Activated CD8-positive, alpha-beta memory T cell treated with anti-CD3 and anti-CD28 coated beads, Interleukin-2, amount 10 ng/mL, durations not matched to agents 7 days and 5 days (primary cell): Measurements from ENCODE around the gene LRRC56. TPM values are rescaled to one million over a fixed set of nuclear protein-coding genes. Genes with fewer than 3 reads are reported as not detected.
"Not testable (repeated sequence)": the region's sequence is repeated elsewhere in the genome, so short reads cannot be mapped to it uniquely, and the experiment has no call there.

ENCODE experiments used
- ATAC-seq: fragments of 150-1000 bp; cut with Tn5 transposase; one replicate; pipeline ENCODE4 v1.10.0; 2021; ENCODE audit warnings: moderate library complexity
- CTCF ChIA-PET: fragments of 350-600 bp; sonication (Branson Sonifier 250); formaldehyde crosslinking; loops from one replicate; lab custom pipeline; 2021; ENCODE audit warnings: antibody characterized with exemption; lab: Charles Lee
- DNase-seq: peaks from one replicate; pipeline ENCODE4 v3.0.0-alpha.2; 2020
- H3K27ac Mint-ChIP-seq: one replicate; pipeline ENCODE4 v1.8.0; 2021; ENCODE audit warnings: mild to moderate bottlenecking, mixed read lengths
- H3K27me3 Mint-ChIP-seq: one replicate; pipeline ENCODE4 v1.8.0; 2021; ENCODE audit warnings: mixed read lengths
- H3K36me3 Mint-ChIP-seq: one replicate; pipeline ENCODE4 v1.8.0; 2021; ENCODE audit warnings: mild to moderate bottlenecking, mixed read lengths
- H3K4me1 Mint-ChIP-seq: one replicate; pipeline ENCODE4 v1.8.0; 2021; ENCODE audit warnings: mixed read lengths
- H3K4me3 Mint-ChIP-seq: one replicate; pipeline ENCODE4 v1.8.0; 2021; ENCODE audit warnings: mild to moderate bottlenecking, moderate library complexity, mixed read lengths
- H3K9me3 Mint-ChIP-seq: one replicate; pipeline ENCODE4 v1.8.0; 2022; ENCODE audit warnings: low read depth, mixed read lengths
- total RNA-seq, 2 experiments: library from RNA; stranded (reverse); gene quantifications; one replicate each; pipeline ENCODE4 v1.2.3, GENCODE V29; 2021

Gene LRRC56
- total RNA-seq, 2 experiments from 2014 or later: 1.7 to 2.1 TPM

DNA sequence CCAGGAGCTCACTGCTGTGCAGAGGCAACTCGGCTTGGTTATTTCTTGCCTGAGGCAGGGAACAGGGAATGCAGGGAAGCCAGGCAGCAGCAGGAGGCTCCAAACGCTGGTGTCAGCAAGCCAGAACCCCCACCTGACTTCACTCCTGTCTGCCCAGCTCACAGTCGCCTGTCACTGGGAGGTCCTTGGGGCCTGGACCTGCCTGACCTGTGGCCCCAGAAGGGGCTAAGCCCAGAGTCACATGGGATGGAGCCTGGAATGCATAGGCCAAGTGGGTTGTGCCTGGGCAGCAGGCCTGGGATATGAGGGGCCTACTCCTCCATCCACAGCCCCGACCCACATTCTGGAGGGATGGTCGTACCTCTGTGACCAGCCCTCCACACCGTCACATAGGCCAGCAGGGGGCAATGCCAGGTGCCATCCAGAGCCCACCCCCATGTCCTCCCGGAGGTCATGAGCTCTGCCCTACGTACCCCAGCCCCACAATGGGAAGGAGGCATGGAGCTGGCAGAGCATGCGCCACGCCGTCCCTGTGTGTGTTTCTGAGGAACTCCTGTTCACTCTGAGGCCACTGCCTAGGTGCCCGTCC, 28.7 kb downstream of the LRRC56 start:
- CTCF ChIA-PET: interaction anchor here (1.1 to 1.8 kb wide), 2 partner anchors 9 to 47 kb away, joined by 3 to 6 read pairs; partner anchors contain the start of gene PHRF1
- H3K4me3 Mint-ChIP-seq: no peak overlapping the region
- ATAC-seq: no peak

DNA sequence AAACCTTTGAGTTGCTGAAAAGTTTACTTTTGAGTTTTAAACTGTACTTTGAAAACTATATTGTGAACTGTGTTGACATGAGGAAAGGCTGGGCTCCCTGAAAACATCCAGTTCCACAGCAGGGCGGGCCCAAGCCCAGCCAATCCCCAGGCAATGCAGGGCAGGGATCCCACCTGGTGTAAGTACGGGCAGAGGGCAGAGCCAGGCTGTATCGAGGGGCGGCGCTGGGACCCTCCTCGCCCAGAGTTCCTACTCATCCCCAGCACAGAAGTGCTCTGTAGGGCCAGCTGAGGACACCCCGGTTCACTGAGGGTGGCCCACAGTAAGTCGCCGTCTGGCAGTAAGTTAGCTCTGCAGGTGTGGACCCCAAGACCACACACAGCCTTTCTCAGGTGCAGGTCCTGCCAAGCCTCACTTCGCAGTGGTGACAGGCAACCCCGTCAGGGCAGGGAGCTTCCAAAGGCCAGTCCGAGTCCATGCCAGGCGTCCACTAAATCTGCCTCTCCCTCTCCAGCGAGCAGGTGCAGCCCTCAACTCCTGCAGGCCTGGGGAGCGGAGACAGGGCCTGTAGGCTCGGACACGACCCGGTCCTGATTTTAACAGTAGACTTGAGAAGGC, 29.8 kb downstream of the LRRC56 start:
- H3K27me3 Mint-ChIP-seq: no peaks in the 10 kb centered on the region
- peaks cover 16% of the 10 kb centered on the region for H3K4me1 Mint-ChIP-seq
- no peak for ATAC-seq
- no peak overlapping the region for H3K27ac Mint-ChIP-seq
- H3K36me3 Mint-ChIP-seq: peaks cover 5% of the 10 kb centered on the region
- DNase-seq: peak; percentile 40
- CTCF ChIA-PET: interaction anchor here (1.1 to 2.9 kb wide), 4 partner anchors 8 to 133 kb away, joined by 3 to 14 read pairs (median 4); partner anchors contain the start of gene PHRF1
- H3K4me3 Mint-ChIP-seq: peak overlapping the region; percentile 80
- no peaks in the 10 kb centered on the region for H3K9me3 Mint-ChIP-seq

More for the DNA sequence above, 28.7 kb downstream of the LRRC56 start:
- Mint-ChIP-seq H3K36me3 (peaks cover 5% of the 10 kb centered on the region), H3K27ac (no peak overlapping the region), H3K9me3 (no peaks in the 10 kb centered on the region), H3K4me1 (peaks cover 22% of the 10 kb centered on the region), H3K27me3 (no peaks in the 10 kb centered on the region)
- DNase-seq: no peak

DNA sequence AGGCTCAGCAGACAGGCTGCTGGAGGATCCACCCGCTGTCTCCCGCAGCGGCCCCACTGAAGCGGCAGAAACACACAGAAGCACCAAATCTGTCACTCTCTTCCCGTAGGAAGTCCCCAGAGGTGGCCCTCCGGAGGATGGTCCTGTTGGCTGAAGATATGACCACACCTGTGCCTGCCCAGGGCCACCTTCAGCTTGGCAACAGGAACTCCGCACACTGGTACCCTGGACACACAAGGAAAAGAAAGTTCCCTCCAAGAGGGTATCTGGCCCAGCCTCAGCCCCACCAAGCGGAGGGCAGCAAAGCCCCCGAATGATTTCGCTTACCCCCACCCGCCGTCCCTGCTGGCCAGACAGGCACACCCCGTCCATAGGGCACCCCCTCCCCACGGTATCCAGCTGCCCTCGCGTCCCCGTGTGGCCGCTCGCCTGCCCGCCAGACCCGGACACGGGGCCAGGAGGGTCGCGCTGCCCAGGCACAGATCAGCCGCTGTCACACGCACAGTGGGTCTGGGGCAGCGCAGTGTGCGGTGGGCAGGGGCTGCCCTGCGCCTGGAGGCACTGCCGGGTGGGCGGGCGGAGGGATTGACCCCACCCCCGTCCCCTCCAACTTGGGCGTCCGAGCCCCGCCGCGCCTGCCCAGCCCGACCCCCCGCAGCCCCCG, 30.4 kb downstream of the LRRC56 start:
- Mint-ChIP-seq H3K9me3 (no peaks in the 10 kb centered on the region), H3K27me3 (no peaks in the 10 kb centered on the region), H3K36me3 (peaks cover 5% of the 10 kb centered on the region), H3K4me3 (peak overlapping the region; percentile 80), H3K27ac (peak overlapping the region; percentile 46), H3K4me1 (peaks cover 16% of the 10 kb centered on the region)
- DNase-seq (peak; percentile 40), ATAC-seq (no peak)
- CTCF ChIA-PET: interaction anchor here (1.0 to 2.9 kb wide), 4 partner anchors 13 to 132 kb away, joined by 3 to 14 read pairs (median 4); no protein-coding TSS in a partner anchor

DNA sequence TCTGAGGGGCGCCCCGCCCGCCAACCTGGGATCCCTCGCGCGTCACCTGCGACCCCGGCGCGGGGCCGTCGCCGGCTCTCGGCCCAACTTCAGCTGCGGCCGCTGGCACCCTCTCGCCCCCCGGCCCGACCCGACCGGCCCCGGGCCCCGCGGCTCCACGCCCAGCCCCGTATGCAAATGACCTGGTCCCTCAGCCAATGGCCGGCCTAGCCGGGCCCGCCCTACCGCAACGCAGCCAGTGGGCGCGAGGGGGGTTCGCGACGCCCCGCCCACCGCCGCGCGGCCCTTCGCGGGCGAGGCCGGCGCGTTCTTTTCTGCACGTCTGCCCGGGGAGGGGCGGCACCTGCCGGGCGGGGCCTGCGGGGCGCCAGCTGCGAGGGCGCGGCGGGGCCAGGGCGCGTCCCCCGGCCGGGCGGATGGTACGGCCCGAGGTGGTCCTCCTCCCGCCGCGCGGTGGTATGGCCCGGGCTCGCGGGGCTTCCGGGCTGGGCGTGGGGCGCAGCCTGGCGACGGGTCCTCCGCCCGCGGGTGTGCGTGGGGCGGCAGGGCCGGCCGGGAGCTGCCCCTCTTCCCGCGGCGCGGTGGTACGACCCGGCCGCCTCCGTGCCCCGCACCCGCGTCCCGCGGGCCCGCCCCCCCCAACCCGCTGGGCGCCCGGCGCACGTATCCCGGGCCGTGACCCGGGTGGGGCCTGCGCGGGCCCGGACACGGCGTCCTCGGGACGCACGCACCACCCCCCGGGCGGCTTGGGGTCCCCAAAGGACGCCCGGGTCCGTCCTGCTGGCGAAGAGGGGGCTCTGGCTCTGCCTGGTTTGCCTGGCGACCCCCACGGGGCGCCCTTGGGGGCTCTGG, 31.2 kb downstream of the LRRC56 start:
- CTCF ChIA-PET: interaction anchor here (1.0 to 2.9 kb wide), 5 partner anchors 14 to 162 kb away, joined by 3 to 14 read pairs (median 3); no protein-coding TSS in a partner anchor
- Mint-ChIP-seq H3K9me3 (no peaks in the 10 kb centered on the region), H3K36me3 (peaks cover 4% of the 10 kb centered on the region), H3K4me3 (peak overlapping the region; percentile 80), H3K4me1 (peaks cover 16% of the 10 kb centered on the region), H3K27me3 (peaks cover 5% of the 10 kb centered on the region), H3K27ac (peak overlapping the region; percentile 75)
- peak; percentile 94 for ATAC-seq
- DNase-seq: peak; percentile 96

DNA sequence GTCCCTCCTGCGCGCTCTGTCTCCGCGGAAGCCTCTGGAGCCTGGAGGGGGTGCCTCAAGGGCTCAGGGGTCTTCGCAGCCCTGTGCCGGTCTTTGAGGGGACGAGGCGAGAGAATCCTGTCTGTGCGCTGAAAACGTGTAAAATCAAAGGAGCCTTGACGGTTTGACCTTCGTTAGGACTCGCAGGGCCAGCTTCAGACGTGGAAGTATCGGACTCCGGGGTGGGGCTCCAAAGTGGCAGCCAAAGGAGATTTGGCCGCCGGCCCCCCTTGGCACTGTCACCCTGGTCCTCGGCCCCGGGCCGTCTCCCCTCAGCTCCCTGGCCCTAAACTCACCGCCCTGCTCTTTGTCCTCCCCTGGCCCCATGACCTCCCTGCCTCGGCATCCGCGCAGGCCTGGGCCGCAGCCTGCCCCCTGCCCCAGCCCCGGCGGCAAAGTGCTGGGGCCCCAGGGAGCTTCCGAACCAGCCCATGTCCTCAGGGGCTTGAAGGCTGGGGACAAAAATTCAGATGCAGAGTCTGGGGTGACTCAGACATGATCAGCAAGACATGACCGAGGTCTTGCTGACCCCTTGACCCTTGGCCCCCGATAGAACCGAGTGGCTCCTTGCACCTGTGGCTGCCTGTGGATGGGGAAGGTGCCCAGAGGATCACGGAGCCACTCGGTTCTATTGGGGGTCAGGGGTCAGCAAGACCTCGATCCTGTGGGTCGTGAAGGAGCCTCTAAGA, 32.0 kb downstream of the LRRC56 start:
- H3K36me3 Mint-ChIP-seq: peaks cover 4% of the 10 kb centered on the region
- H3K27ac Mint-ChIP-seq: peak overlapping the region; percentile 75
- ATAC-seq: no peak
- H3K27me3 Mint-ChIP-seq: peaks cover 11% of the 10 kb centered on the region
- no peak for DNase-seq
- H3K4me1 Mint-ChIP-seq: peaks cover 19% of the 10 kb centered on the region
- H3K9me3 Mint-ChIP-seq: no peaks in the 10 kb centered on the region
- CTCF ChIA-PET: interaction anchor here (1.0 to 2.9 kb wide), 4 partner anchors 14 to 162 kb away, joined by 3 to 14 read pairs (median 4); no protein-coding TSS in a partner anchor
- peak overlapping the region; percentile 73 for H3K4me3 Mint-ChIP-seq

DNA sequence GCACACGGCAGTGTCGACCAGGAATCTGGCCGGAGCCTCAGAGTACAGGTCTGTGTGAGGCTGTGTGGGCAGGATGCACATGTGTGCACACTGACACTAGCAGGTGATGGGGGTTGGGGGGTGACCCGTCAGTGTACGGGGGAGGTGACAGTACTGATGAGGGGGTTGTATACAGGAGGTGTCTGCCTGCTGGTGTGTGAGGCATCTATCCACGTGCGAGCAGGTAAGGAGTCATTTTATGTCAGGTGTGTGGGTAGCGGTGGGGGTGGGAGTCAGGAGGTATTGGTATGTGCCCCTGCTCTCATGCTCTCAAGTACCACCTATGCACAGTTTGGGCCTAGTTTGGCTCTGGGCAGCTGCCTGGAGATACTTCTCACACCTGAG, 34.5 kb downstream of the LRRC56 start:
- Mint-ChIP-seq H3K4me3 (no peak overlapping the region), H3K36me3 (peaks cover 4% of the 10 kb centered on the region), H3K27me3 (peaks cover 21% of the 10 kb centered on the region), H3K27ac (no peak overlapping the region), H3K4me1 (peaks cover 24% of the 10 kb centered on the region), H3K9me3 (no peaks in the 10 kb centered on the region)
- CTCF ChIA-PET: no interaction called here
- no peak for ATAC-seq
- DNase-seq: no peak

DNA sequence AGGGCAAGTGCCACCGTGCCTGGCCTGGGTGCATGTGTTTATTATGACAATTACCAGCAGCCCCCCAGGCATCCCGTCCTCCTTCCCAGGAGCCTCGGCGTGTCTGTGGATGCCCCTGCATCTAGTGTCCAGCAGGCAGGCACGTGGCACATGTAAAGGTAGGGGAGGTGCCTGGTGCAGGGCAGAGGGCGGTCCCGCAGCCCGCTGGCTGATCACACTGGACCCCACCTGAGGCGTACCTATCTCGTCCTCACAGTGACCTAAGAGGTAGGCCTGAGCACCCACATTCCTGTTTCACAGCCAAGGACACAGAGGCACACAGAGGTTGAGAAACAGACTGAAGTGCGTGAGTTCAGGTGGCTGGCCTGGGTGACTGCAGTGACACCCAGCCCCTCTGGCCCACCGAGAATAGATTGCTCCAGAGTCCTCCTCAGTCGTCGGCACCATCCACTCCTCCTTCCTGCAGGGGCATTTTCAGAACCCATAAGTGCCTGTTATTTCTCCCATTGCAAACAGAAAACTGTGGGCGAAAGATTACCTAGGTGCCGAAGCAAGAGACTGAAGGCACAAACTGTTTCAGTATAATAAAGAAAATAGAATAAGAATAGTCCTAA, 35.9 kb downstream of the LRRC56 start:
- Mint-ChIP-seq H3K4me3 (no peak overlapping the region), H3K4me1 (peaks cover 26% of the 10 kb centered on the region), H3K27ac (no peak overlapping the region), H3K36me3 (peaks cover 7% of the 10 kb centered on the region), H3K9me3 (no peaks in the 10 kb centered on the region), H3K27me3 (peaks cover 21% of the 10 kb centered on the region)
- ATAC-seq (no peak), DNase-seq (no peak)
- CTCF ChIA-PET: no interaction called here

DNA sequence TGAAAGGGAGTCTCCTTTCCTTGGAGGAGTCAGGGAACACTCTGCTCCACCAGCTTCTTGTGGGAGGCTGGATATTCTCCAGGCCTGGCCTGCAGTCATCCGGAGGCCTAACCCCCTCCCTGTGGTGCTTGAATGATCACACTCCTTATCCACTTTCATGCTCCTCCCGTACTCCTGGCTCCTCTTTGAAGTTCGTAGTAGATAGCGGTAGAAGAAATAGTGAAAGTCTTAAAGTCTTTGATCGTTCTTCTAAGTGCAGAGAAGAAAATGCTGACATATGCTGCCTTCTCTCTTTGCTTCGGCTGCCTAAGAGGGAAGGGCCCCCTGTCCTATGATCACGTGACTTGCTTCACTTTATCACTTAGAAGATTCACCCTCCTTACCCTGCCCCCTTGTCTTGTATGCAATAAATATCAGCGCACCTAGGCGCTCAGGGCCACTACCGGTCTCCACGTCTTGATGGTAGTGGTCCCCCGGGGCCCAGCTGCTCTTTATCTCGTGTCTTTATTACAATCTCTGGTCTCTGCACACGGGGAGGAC, 36.8 kb downstream of the LRRC56 start:
- H3K36me3 Mint-ChIP-seq, H3K9me3 Mint-ChIP-seq, DNase-seq, ATAC-seq: not testable (repeated sequence)
- peak overlapping the region; percentile 77 for H3K4me3 Mint-ChIP-seq
- CTCF ChIA-PET: interaction anchor here (2.7 kb wide), 1 partner anchor 55 kb away, joined by 7 read pairs; no protein-coding TSS in a partner anchor
- H3K27me3 Mint-ChIP-seq: peaks cover 21% of the 10 kb centered on the region
- peak overlapping the region; percentile 40 for H3K27ac Mint-ChIP-seq
- H3K4me1 Mint-ChIP-seq: peaks cover 34% of the 10 kb centered on the region

DNA sequence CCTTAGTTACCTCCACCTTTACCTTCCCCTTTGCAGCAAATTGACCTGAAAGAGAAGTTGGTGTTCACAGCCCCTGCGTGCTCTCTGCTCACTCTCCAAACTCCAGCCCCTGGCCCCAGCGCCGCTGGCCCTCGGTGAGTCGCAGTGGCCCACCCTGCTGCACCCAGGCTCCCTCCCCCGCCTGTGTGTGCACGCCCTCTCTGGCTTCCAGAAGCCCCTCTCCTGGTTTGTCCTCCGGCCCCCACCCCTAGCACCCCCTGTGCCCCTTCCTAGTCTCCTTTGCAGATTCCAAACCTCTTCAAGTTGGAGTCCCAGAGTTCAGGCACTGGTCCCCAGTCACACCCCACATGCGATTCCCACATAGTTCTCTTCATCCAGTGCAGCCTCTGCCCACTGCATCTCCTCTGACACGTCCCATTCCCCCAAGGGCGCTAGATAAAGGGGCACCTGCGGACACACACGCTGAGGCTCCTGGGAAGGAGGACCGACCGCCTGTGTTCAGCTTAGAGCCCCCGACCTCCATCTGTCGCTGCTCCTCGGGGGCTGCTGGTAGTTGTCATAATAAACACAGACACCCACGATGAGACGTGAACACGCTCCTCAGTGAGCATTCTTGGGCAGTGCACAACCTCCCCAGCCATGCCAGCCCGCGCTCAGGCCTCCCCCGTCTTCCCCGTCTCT, 37.4 kb downstream of the LRRC56 start:
- H3K9me3 Mint-ChIP-seq: no peaks in the 10 kb centered on the region
- H3K36me3 Mint-ChIP-seq: peaks cover 7% of the 10 kb centered on the region
- CTCF ChIA-PET: interaction anchor here (1.5 to 2.7 kb wide), 5 partner anchors 9 to 152 kb away, joined by 4 to 8 read pairs (median 7); partner anchors contain the start of genes DEAF1 and TMEM80
- peaks cover 21% of the 10 kb centered on the region for H3K27me3 Mint-ChIP-seq
- ATAC-seq (no peak), DNase-seq (no peak)
- peak overlapping the region; percentile 77 for H3K4me3 Mint-ChIP-seq
- H3K27ac Mint-ChIP-seq: peak overlapping the region; percentile 47
- H3K4me1 Mint-ChIP-seq: peaks cover 41% of the 10 kb centered on the region

DNA sequence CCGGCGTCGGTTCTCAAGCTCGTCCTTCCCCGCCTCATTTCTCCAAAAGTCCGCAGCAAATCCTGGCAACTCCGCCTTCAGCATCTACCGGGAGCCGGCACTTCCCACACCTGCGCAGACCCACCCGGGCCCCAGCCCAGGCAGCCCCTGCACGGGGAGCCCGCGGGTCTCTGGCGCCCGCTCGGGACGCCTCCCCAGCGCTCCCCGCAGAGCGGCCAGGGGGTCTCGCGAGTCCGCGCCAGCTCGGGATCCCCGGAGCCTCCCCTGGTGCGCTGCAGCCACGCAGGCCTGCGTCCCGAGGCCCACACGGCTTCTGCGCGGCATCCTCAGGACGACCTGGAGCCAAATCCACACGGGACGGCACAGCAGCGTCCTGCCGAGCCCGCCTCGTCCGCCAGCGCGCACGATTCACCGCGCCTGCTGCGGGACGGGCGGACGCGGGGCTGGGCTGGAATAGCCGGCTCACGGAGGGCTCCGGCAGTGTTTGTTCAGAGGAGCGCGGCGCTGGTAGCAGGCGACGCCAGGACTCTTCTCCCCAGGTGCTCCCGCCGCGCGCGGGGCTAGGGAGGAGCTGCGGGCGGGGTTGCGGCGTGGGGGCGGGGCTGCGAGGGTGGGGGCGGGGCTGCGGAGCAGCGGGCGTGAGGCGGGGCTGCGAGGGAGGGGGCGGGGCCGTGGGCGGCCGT, 38.1 kb downstream of the LRRC56 start:
- H3K4me1 Mint-ChIP-seq: peaks cover 45% of the 10 kb centered on the region
- DNase-seq (no peak), ATAC-seq (peak; percentile 53)
- peak overlapping the region; percentile 77 for H3K4me3 Mint-ChIP-seq
- H3K9me3 Mint-ChIP-seq: no peaks in the 10 kb centered on the region
- H3K27ac Mint-ChIP-seq: peak overlapping the region; percentile 47
- H3K27me3 Mint-ChIP-seq: peaks cover 21% of the 10 kb centered on the region
- CTCF ChIA-PET: interaction anchor here (0.7 to 2.7 kb wide), 8 partner anchors 9 to 151 kb away, joined by 3 to 12 read pairs (median 6); partner anchors contain the start of genes DEAF1 and TMEM80
- peaks cover 7% of the 10 kb centered on the region for H3K36me3 Mint-ChIP-seq
